NCI-H2227 treated with DMSO at 0.1 percent for 48 hours (cell line): Measurements from ENCODE around the gene SAMD1.

Experiments used
- DNase-seq: peaks from one replicate; lab custom pipeline; 2025; lab: John Stamatoyannopoulos, UW

SAMD1 gene

DNA sequence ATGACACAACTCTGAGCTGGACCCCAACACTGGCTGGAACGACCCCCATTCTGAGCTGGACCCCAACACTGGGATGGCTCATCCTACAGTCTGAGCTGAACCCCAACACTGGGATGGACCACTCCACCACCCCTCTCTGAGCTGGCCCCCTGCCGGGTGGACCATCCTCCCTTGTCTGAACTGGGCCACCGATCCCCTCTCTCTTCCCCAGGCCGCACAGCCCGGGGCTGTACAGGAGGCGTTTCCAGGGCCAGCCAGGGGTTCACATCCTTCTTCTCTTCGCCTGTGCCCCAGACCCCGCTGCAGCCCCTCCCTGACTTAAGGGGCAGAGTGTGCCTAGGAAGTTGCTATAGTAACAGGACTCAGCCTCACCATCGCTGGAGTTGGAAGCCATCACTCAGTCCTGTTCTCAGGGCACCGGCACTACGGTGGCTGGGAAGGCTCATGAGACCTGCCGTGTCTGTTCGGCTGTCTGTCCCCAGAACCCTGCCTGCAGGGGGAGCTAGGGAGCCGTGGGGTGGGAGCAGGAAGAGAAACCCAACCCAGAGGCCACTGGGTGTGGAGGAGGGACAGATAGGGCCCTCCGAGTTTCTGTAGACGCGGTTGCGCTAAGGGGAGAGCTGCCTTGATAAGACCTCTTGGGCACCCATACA is 23.3 kb upstream of the SAMD1 start:
- no peak for DNase-seq

DNA sequence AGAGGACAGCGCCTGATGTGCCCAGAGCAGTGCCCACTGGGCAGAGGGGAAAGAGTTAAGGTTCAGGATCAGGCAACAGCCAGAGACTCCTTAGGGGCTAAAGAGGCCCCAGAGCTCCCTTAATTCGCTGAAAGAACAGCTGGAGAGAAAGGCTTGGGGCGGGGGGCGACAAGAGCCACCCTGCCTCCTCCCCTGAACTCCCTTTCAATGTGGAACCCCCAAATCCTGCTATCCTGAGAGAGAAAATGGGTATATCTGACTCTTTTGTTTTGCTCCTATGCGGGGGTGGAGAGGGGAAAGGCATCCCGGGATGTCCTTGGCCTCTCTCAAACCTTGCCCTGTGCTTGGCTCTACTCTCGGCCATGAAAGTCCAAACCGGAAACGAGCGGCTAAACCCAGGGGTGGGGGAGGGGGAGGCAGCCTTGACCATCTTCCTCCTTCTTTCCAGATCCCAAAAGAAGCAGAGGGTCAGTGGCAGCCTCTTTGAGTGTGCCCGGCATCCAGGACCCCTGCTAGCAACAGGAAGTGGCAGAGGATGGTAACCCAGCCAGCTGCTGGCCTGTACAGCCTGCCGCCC is 22.3 kb upstream of the SAMD1 start:
- no peak for DNase-seq

GRCh38 chr19:14112051-14112808 is 21.7 kb upstream of the SAMD1 start:
- no peak for DNase-seq

DNA sequence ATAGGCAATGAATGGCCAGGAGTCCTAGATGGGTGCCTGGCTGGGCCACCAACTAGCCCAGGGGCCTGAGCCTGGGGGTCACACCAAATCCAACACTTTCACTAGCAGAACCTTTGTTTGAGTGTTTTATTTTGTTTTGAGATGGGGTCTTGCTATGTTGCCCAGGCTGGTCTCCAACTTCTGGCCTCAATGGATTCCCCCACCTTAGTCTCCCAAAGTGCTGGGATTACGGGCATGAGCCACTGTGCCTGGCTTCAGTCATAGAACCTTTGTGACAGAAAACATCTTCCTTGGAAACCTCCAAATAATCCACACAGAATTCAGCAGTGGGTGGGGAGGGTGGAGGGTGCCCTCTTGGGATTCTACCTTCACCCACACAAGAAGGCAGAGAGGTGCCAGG is 20.9 kb upstream of the SAMD1 start:
- no peak for DNase-seq

- no peak for DNase-seq
Measured at GRCh38 chr19:14110650-14111049, 20.1 kb upstream of the SAMD1 start.

DNA sequence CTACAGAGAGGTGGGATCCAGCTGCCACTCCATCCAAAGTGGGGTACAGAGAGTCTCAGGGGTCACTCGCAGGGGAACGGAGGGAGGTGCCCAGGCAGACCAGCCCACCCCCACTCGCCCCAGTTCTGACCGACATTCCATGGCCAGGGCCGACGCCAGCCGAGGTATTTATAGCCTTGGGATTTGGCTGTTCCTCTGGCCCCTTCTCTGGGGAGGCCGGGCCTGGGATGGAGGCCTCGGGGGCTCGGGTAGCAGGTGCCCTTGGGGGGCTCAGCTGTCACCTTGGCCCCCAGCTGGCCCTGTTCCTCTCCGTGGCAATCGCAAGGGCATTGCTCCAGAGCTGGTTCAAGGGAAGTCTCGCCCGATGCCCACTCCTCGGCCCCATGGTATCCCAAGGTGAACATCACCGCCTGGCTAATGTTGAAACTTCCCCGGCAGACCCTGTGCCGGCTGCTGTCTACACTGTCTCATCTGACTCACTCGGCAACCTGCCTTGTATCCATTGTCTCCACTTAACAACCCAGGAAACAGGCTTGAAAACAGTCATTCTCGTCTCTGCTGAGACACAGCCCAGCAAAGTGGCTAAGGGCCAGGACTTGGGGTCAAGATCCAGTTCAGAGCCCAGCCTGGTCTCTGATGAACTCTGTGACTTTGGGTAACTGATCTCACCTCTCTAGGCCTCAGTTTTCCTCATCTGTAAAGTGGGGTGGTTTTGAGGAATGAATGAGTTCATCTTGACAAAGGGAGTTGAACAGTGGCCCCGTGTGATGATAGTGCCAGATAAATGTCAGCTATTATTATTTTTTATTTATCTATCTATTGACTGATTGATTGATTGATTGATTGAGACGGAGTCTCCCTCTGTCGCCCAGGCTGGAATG is 17.3 kb upstream of the SAMD1 start:
- no peak for DNase-seq

DNA sequence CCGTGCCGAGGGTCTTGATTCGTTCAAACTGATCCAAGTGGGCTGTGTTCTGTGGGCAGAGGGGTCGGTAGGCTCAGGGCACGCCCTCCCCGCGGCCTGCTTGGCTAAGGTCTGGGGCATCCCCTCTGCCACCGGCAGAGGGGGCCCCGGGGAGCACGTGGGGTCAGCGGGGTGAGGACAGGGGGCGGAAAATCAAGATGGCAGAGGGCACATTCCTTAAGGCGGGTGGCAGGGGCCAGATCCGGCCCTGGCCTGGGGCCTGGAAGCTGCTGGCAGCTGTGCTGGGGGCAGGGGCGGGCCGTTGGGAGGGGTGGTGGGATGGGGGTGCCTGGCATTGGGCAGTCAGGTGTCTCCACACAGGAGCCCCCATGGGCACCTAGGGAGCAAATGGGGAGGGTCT is 16.3 kb upstream of the SAMD1 start:
- DNase-seq, result no peak

DNA sequence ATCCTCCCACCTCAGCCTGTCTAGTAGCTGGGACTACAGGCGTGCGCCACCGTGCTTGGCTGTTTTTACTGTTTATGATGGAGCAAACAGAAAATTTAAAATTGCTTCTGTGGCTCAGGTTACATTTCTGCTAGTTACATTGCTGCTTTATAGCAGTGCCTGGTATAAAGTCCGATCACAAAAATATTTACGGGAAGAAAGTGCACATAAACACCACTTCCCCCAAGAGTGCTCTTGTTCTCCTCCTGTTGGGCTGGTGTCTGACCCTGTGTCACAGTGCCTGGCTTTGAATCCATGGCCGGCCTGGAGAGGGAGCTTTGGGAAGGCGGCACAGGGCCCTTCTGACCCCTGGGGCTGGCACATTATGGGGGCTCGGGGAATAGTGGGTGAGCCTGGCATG is 15.1 kb upstream of the SAMD1 start:
- no peak for DNase-seq

DNA sequence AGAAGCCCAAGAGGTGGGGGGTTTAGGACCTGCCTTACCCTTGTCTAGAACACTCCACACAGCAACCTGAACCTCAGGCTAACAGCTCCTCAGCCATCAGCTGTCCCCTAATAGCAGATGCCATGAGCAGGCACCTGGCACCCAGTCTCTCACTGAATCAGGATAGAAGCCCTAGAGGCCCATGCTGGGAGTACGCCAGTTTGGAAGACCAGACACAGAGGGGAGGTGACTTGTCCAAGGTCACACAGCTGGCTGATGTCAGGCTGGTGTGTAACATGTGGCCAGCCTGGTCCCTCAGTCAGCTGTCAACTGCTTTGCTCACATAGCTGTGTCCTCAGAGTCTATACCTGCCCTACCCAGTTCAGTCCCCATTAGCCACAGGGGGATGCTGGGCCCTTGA is 12.8 kb upstream of the SAMD1 start:
- no peak for DNase-seq

GRCh38 chr19:14102756-14103155 is 12.2 kb upstream of the SAMD1 start:
- no peak for DNase-seq

DNA sequence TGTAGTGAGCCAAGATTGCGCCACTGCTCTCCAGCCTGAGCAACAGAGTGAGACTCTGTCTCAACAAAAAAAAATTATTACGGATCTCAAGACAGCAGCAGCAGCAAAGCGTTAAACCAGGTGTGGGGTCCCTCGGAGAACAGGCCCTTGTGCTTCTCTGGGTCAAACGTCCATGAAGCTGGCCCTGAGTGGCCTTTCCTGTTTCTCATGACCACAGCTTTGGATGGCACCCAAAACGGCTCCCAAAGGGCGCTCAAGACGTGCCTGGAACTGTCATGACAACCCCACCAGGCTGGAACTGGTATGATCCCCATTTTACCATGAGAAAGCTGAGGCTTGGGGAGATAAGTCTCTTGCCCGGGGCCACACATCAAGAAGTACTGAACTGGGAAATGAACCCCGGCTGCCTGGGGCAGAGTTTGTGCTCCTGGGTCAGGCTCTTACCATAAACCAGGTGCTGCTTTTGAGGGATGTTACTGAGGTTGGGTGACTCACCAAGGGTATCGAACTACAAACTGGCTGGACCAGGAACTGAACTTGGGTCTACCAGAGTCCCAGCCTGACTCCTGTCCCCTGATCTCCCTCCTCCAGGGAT is 11.6 kb upstream of the SAMD1 start:
- DNase-seq, result no peak

- DNase-seq, result no peak
Measured at GRCh38 chr19:14101003-14101545, 10.5 kb upstream of the SAMD1 start.

- no peak for DNase-seq
Measured at GRCh38 chr19:14097532-14098151, 7.1 kb upstream of the SAMD1 start.

DNA sequence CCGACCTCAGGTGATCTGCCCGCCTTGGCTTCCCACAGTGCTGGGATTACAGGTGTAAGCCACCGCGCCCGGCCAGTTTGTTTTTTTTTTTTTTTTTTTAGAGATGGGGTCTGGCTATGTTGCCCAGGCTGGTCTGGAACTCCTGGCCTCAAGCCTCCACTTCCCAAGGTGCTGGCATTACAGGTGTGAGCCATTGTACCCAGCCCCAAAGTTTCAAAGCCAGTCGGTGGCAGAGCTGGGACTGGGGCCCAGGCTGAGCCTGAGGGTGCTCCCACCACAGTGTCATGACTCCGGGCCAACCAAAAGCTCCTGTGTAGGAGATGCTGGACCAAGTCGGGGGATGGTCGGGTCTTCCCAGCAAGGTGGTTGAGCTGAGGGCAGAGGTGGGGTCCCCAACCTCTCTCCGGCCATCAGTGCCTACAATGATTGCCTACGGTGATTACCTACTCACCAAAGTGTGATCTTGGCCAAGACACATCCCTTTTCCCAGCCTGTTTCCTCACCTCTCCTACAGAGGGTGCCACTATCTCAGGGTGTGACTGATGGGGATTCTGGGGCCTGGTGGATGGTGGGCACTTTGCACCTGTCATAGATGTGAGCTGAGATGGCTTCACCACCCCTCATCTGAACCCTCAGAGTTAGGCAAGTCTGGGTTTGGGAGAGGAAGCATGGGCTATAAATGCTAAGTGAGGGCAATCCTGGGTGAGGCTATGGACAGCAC is 5.9 kb upstream of the SAMD1 start:
- DNase-seq, result no peak

DNA sequence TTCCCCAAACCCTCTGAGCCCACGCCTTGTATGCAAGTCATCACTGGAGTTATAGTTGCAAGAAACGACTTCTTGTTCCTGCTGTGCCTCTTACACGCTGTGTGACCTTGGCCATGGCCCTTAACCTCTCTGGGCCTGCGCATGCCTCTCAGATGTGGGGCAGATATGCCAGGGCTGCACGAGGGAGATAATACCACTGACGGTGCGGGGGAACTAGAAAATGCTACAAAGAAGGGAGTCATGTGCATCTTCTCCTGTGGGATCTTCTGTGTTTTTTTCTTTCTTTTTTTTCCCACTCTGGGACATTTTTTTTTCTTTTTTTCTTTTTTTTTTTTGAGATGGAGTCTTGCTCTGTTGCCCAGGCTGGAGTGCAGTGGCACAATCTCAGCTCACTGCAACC is 4.3 kb upstream of the SAMD1 start:
- no peak for DNase-seq

DNA sequence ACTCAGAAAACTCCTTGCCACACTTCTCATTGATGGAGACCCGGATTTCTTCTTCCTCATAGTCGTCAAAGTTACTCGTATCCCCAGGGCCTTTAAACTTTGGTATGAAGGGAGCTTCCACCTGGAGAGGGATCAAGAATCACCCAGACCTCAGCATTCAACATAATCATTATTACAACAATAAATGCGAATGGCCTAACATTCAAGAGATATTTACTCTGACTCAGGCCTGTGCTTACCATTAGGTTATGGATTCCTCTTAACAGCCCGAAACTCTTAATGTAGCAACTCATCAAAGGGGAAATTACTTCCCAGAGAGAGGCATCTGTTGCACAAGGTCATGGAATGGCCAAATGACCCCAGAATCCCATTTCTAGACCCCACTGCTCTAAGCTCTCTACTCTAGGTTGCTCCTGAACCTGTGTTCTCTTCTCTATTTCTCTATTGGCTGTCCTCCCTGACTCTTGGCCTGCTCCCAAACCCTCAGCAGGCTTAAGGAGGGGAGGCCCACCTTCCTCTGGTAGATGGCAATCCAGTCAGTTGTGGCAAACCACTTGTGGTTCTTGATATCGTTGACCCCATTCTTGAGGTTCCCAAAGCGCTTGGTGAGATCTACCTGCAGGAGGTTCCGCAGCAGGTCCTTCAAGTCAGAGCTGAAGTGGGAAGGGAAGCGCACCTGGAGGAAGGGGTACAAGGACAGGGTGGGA is 2.7 kb upstream of the SAMD1 start:
- no peak for DNase-seq

GRCh38 chr19:14091813-14092462 is 1.4 kb upstream of the SAMD1 start:
- DNase-seq, result no peak

GRCh38 chr19:14091081-14091812 is 696 bp upstream of the SAMD1 start:
- peak; percentile 11 for DNase-seq
